Astrocyte (in vitro differentiated cells and primary cell): ENCODE measurements around the gene RALGAPB. TPM values are rescaled to one million over a fixed set of nuclear protein-coding genes. Genes with fewer than 3 reads are reported as not detected.

Experiments used
- DNase-seq: peaks from one replicate; pipeline ENCODE4 v3.0.0-alpha.2; 2010; ENCODE audit warnings: low read depth
- FAIRE-seq: peaks from 2 replicates; lab custom pipeline; 2011; peaks lifted over from hg19 to GRCh38; lab: Jason Lieb, UNC
- H2AFZ ChIP-seq: 2 replicates; pipeline ENCODE4 v1.6.0; 2012; ENCODE audit warnings: low read depth, low read length, inconsistent platforms
- H3K27ac ChIP-seq: 2 replicates; pipeline ENCODE4 v1.5.1; 2011; ENCODE audit warnings: low read depth, low read length, inconsistent platforms
- H3K27me3 ChIP-seq: 2 replicates; pipeline ENCODE4 v1.6.0; 2011; ENCODE audit warnings: low read length, inconsistent platforms; ENCODE audit not compliant: insufficient read depth
- H3K36me3 ChIP-seq: 2 replicates; pipeline ENCODE4 v1.5.1; 2011; ENCODE audit warnings: low read length, inconsistent platforms; ENCODE audit not compliant: insufficient read depth
- H3K4me1 ChIP-seq: 2 replicates; pipeline ENCODE4 v1.5.1; 2011; ENCODE audit warnings: low read length, inconsistent platforms; ENCODE audit not compliant: insufficient read depth
- H3K4me2 ChIP-seq: 2 replicates; pipeline ENCODE4 v1.6.0; 2012; ENCODE audit warnings: low read length, inconsistent platforms
- H3K4me3 ChIP-seq: 2 replicates; pipeline ENCODE4 v1.5.1; 2011; ENCODE audit warnings: low read depth, mild to moderate bottlenecking, low read length, inconsistent platforms; ENCODE audit not compliant: insufficient read depth
- H3K79me2 ChIP-seq: 2 replicates; pipeline ENCODE4 v1.6.0; 2012; ENCODE audit warnings: mild to moderate bottlenecking, low read length, inconsistent platforms; ENCODE audit not compliant: insufficient read depth
- H3K9ac ChIP-seq: 2 replicates; pipeline ENCODE4 v1.6.0; 2012; ENCODE audit warnings: mild to moderate bottlenecking, low read length, inconsistent platforms
- H3K9me3 ChIP-seq: 2 replicates; pipeline ENCODE4 v1.5.1; 2012; ENCODE audit warnings: low read depth, mild to moderate bottlenecking, low read length, inconsistent platforms; ENCODE audit not compliant: insufficient read depth
- H4K20me1 ChIP-seq: 2 replicates; pipeline ENCODE4 v1.6.0; 2012; ENCODE audit warnings: low read length, inconsistent platforms; ENCODE audit not compliant: insufficient read depth
- H3K27ac Mint-ChIP-seq: one replicate; pipeline ENCODE4 v1.8.0; 2021; ENCODE audit warnings: mild to moderate bottlenecking, mixed read lengths; ENCODE audit not compliant: unreplicated experiment
- H3K27me3 Mint-ChIP-seq: one replicate; pipeline ENCODE4 v1.8.0; 2021; ENCODE audit warnings: low read depth, mixed read lengths; ENCODE audit not compliant: unreplicated experiment
- H3K36me3 Mint-ChIP-seq: one replicate; pipeline ENCODE4 v1.8.0; 2021; ENCODE audit warnings: low read depth, mixed read lengths; ENCODE audit not compliant: unreplicated experiment
- H3K4me1 Mint-ChIP-seq: one replicate; pipeline ENCODE4 v1.8.0; 2021; ENCODE audit warnings: low read depth, mixed read lengths; ENCODE audit not compliant: unreplicated experiment
- H3K4me3 Mint-ChIP-seq: one replicate; pipeline ENCODE4 v1.8.0; 2021; ENCODE audit warnings: mild to moderate bottlenecking, moderate library complexity, mixed read lengths; ENCODE audit not compliant: unreplicated experiment
- H3K9me3 Mint-ChIP-seq: one replicate; pipeline ENCODE4 v1.8.0; 2021; ENCODE audit warnings: mild to moderate bottlenecking, mixed read lengths; ENCODE audit not compliant: unreplicated experiment
- EZH2 ChIP-seq: IDR thresholded peaks from 2 replicates; pipeline ENCODE4 v1.6.1; 2012; ENCODE audit warnings: mild to moderate bottlenecking, low read length, inconsistent platforms; ENCODE audit not compliant: insufficient read depth
- total RNA-seq: library from RNA; stranded (reverse); gene quantifications from 2 replicates; pipeline ENCODE4 v1.2.1, GENCODE V29; 2021
- TF ChIP-seq, protein P1 (sequence below): IDR thresholded peaks from 2 replicates; pipeline ENCODE4 v1.5.1; 2011; ENCODE audit warnings: low read depth, mild to moderate bottlenecking, inconsistent platforms, low read length, moderate library complexity; ENCODE audit not compliant: insufficient read depth

The RALGAPB gene
- total RNA-seq, 1 donor from 2014 or later = 40.2 TPM

DNA sequence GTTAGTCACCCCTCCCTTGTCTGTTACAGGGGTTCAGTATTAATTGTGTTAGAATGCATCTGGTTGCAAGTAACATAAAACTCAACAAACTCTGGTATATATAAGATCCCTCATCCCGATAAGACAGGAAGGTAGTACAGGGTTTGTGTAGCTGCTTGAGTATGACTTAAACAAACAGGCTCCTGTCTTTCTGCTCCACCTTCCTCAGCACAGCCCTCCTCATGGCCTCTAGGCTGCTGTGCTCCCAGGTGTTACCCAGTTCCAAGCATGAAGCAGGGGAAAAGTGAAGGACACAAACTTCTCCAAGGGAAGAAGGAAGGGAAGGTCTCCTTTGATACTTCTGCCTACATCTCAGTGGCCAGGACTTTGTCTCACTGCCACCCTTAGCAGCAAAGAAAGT lies 1.4 kb upstream of the RALGAPB start:
- H3K27me3 ChIP-seq = peaks cover 8% of the 10 kb centered on the region
- FAIRE-seq (no peak), DNase-seq (no peak)
- H3K36me3 ChIP-seq = peaks cover 5% of the 10 kb centered on the region
- no peak overlapping the region for H3K4me3 ChIP-seq
- peak overlapping the region; percentile 27 for H2AFZ ChIP-seq
- TF ChIP-seq EZH2 = no peak
- TF ChIP-seq, protein P1, sequence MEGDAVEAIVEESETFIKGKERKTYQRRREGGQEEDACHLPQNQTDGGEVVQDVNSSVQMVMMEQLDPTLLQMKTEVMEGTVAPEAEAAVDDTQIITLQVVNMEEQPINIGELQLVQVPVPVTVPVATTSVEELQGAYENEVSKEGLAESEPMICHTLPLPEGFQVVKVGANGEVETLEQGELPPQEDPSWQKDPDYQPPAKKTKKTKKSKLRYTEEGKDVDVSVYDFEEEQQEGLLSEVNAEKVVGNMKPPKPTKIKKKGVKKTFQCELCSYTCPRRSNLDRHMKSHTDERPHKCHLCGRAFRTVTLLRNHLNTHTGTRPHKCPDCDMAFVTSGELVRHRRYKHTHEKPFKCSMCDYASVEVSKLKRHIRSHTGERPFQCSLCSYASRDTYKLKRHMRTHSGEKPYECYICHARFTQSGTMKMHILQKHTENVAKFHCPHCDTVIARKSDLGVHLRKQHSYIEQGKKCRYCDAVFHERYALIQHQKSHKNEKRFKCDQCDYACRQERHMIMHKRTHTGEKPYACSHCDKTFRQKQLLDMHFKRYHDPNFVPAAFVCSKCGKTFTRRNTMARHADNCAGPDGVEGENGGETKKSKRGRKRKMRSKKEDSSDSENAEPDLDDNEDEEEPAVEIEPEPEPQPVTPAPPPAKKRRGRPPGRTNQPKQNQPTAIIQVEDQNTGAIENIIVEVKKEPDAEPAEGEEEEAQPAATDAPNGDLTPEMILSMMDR = no peak
- no peak overlapping the region for H3K27ac Mint-ChIP-seq
- no peak overlapping the region for H3K9ac ChIP-seq
- H3K27me3 Mint-ChIP-seq = peaks cover 8% of the 10 kb centered on the region
- H3K4me3 Mint-ChIP-seq = no peak overlapping the region
- H3K79me2 ChIP-seq = peaks cover 36% of the 10 kb centered on the region
- H3K4me1 ChIP-seq = peaks cover 7% of the 10 kb centered on the region
- H3K36me3 Mint-ChIP-seq = no peaks in the 10 kb centered on the region
- H3K9me3 Mint-ChIP-seq = peaks cover 2% of the 10 kb centered on the region
- no peaks in the 10 kb centered on the region for H3K9me3 ChIP-seq
- H3K4me2 ChIP-seq = no peak overlapping the region
- peaks cover 11% of the 10 kb centered on the region for H3K4me1 Mint-ChIP-seq
- H3K27ac ChIP-seq = no peak overlapping the region
- peaks cover 30% of the 10 kb centered on the region for H4K20me1 ChIP-seq

DNA sequence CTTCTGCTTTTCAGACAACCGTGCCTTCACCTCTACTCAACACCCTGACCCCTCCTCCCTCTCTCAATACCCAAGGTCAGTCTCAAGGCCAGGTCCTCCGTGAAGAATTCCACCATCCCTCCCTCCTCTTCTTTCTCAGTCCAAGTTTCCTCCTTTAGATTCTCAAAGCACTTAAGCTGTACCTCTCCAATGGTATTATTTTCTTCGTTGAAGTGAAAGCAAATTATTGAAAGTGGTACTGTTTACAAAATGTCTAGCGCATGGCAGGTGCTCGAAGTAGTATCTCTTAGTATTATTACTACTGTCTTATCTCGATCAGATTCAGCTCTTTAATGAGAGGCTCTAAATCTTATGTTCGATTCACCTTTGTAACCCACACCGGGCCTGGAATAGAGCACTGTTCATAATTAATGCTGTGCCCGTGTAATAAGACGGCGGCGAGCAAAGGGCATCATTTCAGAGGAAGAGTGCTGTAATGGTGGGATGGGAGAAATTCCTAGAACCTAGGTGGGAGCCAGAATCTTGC lies 593 bp upstream of the RALGAPB start:
- Histone ChIP-seq H3K9ac (peak overlapping the region; percentile 90), H4K20me1 (peaks cover 37% of the 10 kb centered on the region), H3K36me3 (peaks cover 5% of the 10 kb centered on the region), H2AFZ (peak overlapping the region; percentile 98), H3K4me2 (peak overlapping the region; percentile 93), H3K4me3 (peak overlapping the region; percentile 81), H3K4me1 (peaks cover 7% of the 10 kb centered on the region), H3K27me3 (peaks cover 8% of the 10 kb centered on the region), H3K79me2 (peaks cover 44% of the 10 kb centered on the region), H3K27ac (peak overlapping the region; percentile 83), H3K9me3 (no peaks in the 10 kb centered on the region)
- FAIRE-seq (no peak), DNase-seq (no peak)
- Mint-ChIP-seq H3K36me3 (no peaks in the 10 kb centered on the region), H3K4me1 (peaks cover 11% of the 10 kb centered on the region), H3K27ac (peak overlapping the region; percentile 86), H3K4me3 (peak overlapping the region; percentile 88), H3K27me3 (peaks cover 8% of the 10 kb centered on the region), H3K9me3 (peaks cover 2% of the 10 kb centered on the region)
- TF ChIP-seq EZH2 = no peak
- TF ChIP-seq, protein P1 = no peak

DNA sequence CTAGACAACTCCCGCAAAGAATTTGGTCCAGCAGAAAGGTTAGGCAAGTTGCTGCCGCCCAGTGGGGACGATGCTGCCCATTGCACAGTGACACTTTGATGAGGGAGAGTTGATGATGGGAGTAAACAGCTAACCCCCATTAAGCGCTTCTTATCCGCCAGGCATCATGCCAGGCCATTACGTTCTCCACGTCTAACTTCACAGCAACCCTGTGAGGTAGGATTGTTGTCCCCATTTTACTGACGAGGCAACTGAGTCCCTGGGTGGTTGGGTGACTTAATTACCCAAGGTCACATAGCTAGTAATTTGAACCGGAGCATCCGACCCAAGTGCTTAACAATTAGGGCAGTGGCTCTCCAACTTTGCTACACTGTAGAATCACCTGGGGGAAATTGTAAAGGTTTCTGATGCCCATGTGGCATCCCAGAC lies 738 bp downstream of the RALGAPB start:
- H3K9ac ChIP-seq = peak overlapping the region; percentile 90
- peak overlapping the region; percentile 81 for H3K4me3 ChIP-seq
- H3K4me3 Mint-ChIP-seq = peak overlapping the region; percentile 93
- H3K4me2 ChIP-seq = peak overlapping the region; percentile 93
- TF ChIP-seq, protein P1 = no peak
- TF ChIP-seq EZH2 = no peak
- FAIRE-seq = no peak
- H3K27me3 ChIP-seq = peaks cover 8% of the 10 kb centered on the region
- H3K4me1 Mint-ChIP-seq = peaks cover 11% of the 10 kb centered on the region
- peaks cover 7% of the 10 kb centered on the region for H3K4me1 ChIP-seq
- peaks cover 2% of the 10 kb centered on the region for H3K9me3 Mint-ChIP-seq
- H3K27ac ChIP-seq = peak overlapping the region; percentile 83
- H3K36me3 Mint-ChIP-seq = no peaks in the 10 kb centered on the region
- peaks cover 5% of the 10 kb centered on the region for H3K36me3 ChIP-seq
- peaks cover 49% of the 10 kb centered on the region for H4K20me1 ChIP-seq
- DNase-seq = peak; percentile 16
- no peaks in the 10 kb centered on the region for H3K9me3 ChIP-seq
- H3K27ac Mint-ChIP-seq = no peak overlapping the region
- peaks cover 56% of the 10 kb centered on the region for H3K79me2 ChIP-seq
- peaks cover 8% of the 10 kb centered on the region for H3K27me3 Mint-ChIP-seq
- peak overlapping the region; percentile 79 for H2AFZ ChIP-seq
